HG02759 (cell line): ENCODE results near the gene MPHOSPH6.
"Not testable (repeated sequence)": the region's sequence is repeated elsewhere in the genome, so short reads cannot be mapped to it uniquely, and the experiment has no call there.

Experiments used
- ATAC-seq: cut with Tn5 transposase; IDR thresholded peaks from one replicate; pipeline ENCODE4 v1.9.1; 2021; ENCODE audit warnings: mild to moderate bottlenecking, moderate library complexity; ENCODE audit not compliant: unreplicated experiment

Gene MPHOSPH6

DNA sequence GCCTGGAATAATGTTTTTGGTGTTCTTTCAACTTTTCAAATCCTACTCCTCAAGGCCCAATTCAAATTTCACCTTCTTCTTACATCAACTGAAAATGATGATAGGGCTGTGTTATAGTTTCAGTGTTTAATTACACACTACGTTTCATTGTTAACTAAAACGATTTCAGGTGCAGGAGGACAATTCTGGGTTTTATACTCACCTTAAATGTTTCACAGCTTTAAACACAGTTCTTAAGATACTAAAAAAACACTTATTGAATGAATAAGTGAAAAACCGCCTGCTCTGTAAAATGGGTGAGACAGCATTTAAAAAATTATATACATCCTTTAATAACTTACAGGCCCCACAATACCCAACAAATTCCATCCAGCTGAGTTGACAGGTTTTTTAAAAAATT lies 6.2 kb upstream of the MPHOSPH6 start:
- ATAC-seq, result no peak

DNA sequence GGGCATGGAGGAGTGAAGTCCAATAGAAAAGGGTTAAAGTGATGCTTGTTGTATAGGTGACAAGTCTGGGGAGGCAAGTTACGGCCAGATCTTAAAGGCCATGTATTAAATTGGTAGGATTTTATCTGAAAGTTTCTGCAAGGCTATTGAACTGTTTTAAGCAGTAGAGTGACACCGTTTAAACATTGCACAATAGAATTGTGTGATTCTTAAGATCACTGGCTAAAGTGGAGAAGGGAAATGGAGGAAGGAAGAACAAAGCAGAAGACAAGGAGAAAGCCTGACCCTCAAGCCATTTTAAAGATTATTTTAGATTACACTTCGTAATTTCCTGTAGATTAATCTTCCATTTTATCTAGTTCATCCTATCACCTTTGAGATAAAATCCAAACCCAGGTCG lies 5.6 kb upstream of the MPHOSPH6 start:
- ATAC-seq, result no peak

DNA sequence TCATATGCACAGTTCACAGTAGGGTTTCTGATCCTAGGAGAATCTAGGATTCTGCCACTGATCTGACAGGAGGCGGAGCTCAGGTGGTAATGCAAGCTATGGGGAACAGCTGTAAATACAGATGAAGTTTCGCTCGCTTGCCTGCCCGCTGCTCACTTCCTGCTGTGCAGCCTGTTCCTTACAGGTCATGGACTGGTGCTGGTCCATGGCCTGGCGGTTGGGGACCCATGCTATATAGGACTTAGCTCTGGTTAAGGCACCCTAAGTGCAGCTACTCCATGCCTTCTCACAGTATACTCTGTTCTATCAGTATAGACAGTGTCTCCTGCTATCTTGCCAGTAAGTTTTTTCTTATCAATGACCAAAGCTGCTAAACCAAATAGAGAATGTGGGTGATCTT lies 2.4 kb downstream of the MPHOSPH6 start:
- ATAC-seq, result no peak

DNA sequence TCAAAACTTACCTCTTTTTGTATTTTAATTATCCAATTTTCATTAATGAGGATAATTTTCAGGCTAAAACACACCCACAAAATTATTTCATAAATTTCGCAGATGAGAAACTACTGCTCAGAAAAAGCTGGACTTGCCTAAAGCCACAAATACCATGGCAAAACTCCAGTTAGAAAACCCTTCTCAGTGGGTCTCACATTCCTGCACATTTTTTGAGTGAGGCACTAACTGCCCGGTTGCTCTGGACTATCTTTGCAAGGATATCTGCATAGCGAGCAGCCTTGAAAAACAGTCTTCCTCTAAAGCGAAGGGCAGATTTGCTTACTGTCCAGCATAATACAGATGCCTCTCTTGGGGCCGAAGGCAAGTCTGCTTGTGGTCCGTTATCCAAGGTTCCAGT lies 9.8 kb downstream of the MPHOSPH6 start:
- ATAC-seq, result no peak

DNA sequence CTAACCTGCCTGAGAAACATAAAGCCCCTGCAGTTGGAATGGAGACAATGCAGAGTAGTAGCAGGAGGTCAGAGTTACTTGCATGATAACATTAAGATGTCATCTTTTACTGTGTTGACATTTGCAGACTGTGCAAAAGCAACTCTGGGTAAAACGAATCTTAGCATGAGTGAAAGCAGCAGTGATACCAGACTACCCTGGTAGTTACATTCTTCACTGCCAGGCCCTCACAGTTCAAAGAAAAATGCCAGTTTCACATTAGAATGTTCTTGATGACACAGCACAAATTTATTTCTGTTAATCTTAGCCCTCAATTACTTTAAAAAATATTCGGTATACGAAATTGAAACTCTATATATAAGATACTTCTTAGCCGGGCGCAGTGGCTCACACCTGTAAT lies 12.2 kb downstream of the MPHOSPH6 start:
- ATAC-seq, result no peak

DNA sequence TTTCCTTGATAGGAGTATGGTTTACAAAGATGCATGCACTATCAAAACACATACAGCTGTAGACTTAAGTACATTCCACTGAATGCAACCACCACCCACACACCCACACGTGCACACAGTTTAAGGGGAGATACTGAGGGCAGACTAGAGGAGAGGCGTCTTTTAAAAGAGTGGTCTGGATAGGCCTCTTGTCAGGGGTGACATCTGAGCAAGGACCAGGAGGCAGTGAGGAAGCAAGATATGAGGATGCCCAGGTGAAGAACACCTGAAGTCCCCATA lies 12.6 kb downstream of the MPHOSPH6 start:
- no peak for ATAC-seq

DNA sequence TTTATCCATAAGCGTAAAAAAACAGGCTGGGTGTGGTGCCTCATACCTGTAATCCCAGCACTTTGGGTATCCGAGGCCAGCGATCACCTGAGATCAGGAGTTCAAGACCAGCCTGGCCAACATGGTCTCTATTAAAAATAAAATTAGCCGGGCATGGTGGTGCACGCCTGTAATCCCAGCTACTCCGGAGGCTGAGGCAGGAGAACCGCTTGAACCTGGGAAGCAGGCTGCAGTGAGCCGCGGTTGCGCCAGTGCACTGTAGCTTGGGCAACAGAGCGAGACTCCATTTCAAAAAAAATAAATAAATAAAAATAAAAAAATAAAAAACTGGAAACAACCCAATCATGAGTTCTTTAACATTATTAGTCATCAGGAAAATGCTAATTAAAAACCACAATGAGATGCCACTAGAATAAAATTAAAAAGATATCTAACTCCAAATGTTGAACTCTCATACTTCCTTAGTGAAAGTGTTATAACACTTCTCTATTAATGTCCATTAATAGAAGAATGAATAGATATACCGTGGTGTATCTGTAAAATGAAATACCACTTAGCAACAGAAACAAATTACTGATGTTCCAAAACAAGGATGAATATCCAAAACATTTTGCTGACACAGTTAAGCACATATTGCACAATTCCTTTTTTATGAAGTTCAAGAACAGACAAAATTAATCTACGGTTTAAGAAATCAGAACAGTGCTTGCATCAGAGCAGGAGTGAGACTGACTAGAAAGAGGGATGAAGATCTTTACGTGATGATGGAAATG lies 13.1 kb downstream of the MPHOSPH6 start:
- ATAC-seq, result no peak

DNA sequence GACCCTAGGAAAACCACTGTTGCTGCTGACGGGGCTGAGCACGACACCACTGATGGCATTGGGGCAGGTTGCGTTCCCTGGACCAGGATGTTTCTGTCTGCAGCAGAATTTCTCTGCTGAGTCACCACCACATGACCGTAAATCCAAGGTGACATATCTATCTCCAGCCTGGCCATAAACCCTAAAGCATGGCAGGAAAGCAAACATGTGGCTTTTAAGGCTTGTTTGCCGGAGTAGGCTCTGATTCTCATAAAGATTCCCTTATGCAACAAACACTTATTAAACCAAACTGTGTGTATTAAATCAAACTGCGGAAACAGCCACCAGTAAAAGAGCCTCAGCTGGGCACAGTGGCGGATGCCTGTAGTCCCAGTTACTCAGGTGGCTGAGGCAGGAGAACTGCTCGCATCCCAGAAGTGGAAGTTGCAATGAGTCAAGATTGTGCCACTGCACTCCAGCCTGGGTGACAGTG lies 17.3 kb downstream of the MPHOSPH6 start:
- ATAC-seq, result no peak

DNA sequence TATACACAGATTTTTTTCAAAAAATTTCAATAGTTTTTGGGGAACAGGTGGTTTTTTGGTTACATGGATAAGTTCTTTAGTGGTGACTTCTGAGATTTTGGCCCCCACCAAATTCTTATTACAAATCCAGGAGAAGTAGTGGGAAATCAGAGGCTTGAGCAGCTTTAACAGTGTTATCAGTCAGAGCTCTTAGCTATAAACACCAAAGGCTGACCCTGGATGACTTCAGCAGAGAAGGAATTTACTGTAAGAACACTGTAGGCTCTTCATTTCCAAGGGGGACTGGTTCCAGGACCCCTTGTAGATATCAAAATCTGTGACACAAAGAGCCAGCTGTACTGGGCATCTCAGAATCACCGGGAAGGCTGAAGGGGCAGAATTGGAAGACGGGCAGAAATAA lies 17.8 kb downstream of the MPHOSPH6 start:
- no peak for ATAC-seq

DNA sequence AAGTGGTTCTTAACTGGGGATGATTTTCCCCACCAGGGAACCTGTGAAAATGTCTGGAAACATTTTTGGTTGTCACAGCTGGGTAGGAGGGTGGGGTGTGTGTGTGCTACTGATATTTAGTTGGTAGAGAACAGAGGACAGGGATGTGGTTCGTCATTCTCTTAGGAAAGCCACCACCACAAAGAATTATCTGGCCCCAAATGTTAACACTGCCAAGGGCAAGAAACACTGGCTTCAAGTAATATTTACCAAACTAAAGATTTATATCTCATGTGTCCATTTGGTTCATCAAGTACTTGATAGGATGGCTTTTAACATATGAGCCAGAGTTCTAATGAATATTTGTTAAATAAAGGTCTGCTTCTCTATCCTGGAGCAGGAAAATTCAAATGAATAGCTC lies 19.5 kb downstream of the MPHOSPH6 start:
- no peak for ATAC-seq

DNA sequence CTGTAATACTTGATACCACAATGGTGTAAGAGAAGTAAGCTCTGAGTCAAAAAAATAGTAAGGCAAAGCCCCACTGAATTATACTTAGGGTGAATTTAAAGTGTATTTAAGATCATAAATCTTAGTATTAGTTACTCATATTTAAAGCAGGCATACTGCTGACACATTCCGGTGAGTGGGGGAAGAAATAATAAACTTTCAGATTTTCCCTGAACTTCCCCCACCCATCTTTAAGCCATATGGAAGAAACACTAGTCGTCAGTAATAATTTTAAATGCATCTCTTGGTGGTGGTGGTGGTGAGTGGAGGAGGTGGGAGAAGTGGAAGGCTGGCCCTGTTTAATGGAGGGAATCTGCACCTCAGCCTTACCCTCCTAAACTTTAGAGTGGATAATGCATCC lies 20.5 kb downstream of the MPHOSPH6 start:
- no peak for ATAC-seq

DNA sequence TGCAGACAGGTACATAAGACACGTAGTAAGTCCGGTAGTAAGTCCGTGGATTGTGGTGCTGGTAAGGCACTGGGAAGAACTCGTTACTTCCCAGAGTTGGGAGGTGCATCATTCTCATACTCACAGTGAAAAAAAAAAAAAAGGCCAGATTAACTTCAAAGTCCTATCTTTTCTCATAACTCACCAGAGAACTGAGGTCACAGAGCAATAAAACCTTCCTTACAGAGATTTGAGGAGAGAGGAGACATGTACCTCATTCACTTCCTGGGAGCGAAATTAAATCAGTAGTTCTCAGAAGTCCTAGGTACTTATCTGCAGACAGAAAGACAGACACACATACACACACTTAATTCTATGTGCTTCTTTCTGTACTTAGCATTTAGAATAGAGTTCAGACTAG lies 22.5 kb downstream of the MPHOSPH6 start:
- no peak for ATAC-seq

DNA sequence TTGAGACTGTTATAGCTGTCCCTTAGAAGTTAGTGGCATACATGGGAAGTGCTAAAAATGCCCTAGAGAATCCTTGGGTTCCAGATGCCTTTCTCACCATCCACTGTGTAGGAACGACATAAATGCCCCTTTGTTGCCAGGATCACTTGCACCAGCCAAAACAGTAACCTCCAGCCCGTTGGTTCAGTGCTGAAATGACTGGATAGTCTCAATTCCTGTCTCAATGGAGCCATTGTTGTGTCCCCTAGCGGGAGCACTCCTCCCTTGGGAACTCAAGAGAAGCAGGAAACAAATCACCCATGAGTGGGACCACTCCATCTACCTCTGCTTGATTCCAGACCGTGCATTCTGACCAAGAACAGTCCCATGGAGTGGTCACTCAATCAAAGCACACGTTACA lies 23.1 kb downstream of the MPHOSPH6 start:
- ATAC-seq, result no peak

DNA sequence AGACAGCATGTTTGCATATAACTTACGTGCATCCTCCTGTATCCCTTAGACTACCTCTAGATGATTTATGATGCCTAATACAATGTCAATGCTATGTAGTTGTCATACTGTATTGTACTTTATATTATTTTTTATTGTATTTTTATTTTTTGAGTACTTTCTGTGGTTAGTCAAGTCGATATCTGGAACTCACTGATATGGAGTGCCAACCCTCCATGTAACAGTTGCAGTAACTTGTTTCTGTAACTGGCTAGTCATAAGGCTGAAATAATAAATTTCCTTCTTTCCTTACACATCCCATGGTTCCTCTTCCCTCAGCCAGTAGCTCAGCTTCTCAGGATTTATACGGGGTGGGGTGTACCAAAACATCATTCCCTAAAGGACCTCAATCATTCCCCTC lies 23.5 kb downstream of the MPHOSPH6 start:
- ATAC-seq, result no peak

DNA sequence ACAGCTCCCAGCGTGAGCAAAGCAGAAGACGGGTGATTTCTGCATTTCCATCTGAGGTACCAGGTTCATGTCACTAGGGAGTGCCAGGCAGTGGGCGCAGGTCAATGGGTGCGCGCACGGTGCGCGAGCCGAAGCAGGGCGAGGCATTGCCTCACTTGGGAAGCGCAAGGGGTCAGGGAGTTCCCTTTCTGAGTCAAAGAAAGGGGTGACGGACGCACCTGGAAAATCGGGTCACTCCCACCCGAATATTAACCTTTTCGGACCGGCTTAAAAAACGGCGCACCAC lies 30.8 kb downstream of the MPHOSPH6 start:
- not testable (repeated sequence) for ATAC-seq

DNA sequence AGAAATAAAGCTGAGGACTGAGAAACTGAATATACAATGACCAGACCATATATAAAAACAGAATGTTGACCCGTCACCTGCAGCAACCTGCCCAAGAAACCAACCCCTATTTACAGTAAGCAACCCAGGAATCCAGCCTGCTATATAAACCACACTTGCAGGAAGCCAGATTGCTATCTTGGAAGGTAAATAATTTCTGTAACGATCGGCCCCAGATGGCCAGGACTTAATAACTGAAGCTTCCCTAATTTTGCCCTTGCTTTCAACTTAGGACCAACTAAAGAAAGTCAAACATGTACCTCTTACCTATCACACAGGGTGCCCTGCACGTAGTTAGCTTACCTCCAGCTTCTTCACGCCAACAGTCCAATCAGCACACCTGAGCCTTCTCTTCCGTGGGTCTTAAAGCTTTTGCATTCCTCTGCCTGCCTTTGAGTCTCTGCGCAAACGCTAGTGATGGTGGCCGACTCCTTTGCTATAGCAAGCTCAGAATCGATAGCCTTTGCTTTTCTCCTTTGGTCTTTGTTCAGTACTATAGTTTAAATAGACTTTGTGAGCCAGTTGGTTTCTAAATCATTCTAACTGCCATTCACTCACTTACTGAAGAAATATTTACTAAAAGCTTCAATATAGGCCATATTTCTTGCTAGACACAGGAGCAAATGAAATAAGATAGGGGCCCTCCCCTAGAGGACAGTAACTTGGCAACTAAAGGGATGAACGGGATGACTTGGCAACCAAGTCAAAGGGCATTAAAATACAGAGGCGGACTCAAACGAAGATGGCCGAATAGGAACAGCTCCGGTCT lies 31.3 kb downstream of the MPHOSPH6 start:
- no peak for ATAC-seq

DNA sequence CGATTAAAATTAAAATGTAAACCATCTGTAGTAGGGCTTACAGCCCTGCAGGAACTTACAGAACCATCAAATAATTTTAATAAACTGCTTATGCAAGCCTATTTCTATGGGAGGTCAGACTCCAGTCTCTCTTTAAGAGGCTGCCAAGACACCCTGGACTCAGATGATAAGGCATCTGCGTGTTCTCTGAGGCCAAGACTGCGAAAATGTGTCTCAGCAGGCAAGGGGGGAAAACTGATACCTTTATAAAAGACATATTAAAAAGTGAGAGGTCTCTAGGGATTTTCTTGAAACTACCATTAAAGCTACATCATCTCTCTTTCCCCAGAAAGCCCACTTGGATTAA lies 32.2 kb downstream of the MPHOSPH6 start:
- no peak for ATAC-seq

DNA sequence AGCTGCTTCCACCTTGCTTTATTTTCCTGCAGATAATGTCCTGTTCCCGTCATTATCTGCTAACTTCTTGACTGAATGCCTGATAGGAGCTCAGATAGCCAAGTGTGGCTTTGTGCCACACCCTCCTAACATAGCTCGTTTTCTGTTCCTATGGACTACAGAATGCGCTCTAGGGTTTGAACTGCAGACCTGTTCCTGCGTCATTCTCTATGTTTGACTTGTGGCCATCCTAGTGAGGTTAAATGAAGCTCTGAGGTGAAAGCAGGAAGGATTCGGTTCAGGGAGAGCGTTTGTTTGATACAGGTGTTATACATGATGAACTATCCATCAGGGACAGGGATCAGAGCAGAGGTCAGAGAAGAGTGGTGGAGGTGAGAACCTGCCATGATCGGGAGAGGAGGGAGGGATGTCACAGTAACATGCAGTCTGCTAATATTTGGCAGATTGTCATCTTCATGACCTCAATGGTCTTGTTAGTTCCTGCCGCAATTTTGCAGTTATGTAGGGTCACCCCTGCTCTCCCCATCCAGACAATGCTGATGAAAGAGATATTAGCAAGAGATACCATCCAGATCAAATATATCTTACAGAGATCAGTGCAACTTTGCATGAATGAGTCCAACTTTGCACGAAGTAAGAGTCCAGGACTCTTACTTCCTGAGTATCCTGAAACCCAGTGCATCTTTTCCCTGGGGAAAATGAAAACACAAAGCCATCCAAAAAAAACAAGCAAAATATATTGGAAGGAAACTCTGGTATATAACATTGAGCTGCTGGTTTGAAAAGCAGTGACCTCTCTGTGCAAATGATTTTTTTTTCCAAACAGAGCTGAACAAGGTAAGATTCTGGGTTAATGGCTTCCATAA lies 32.8 kb downstream of the MPHOSPH6 start:
- ATAC-seq, result no peak

DNA sequence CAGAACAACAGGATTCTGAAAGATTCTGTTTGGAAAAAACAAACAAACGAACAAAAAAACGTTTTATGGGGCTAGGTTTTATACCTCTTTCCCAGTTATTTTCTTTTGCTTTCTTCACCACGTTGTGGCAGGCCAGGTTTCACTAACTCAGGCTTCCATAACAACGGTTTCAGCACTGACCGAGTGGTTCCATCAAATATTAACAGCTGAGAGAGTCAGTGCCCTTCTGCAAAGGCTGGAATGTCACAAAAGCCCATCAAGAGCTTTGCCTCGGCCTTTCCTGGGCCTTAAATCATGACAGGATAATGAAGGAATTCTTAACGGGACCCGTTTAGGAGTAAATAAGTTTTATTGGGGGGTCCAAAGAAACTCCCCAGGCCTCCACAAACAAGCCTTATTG lies 34.2 kb downstream of the MPHOSPH6 start:
- ATAC-seq, result no peak

DNA sequence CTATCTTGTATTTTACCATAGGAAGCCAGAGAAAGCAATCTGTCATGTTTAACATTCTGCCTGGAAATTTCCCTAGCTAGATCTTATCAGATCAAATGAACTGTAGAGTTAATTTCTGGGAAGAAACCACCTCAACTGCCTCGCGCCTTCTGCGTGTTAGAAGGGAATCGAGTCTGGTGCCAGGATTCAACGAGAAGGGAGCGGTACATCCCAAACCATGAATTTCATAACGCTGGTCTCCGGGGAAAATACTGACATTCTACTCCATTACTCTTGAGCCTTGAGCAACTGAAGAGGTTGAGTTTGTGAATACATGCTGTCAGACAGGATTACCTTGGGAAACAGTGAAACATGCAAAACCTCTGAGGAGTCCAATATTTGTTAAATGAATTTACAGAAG lies 35.2 kb downstream of the MPHOSPH6 start:
- no peak for ATAC-seq

DNA sequence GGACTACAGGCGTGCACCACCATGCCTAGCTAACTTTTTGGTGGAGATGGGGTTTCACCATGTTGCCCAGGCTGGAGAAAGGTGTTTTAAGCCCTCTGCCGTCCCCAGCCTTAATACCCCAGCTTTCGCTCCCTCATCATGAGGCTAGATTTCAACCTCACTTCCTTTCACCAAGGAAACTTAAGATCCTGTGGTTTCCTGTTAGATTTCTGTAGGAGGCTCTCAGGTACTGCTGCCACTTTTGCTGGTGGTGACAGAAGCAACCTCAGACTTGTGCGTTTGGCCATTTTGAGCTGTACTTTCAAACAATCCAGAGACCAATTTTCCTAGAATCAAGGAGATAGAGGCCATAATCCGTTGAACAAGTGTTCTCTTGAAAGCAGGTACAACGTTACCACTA lies 36.2 kb downstream of the MPHOSPH6 start:
- ATAC-seq, result no peak

DNA sequence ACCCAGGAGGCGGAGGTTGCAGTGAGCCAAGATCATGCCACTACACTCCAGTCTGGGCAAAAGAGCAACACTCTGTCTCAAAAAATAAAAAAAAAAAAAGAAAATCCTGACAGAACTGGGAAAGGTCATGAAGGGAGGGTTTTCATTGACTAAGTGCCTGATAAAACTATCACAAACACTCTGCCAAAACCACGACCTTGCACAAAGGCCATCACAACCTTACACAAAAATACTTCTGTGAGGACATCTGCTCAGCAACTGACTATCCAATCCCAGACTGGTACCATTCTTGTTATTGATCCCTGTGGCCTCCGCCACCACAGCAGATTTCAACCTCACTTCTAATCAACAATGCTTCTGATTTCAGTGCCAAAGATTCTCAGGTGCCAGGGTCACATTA lies 40.1 kb downstream of the MPHOSPH6 start:
- no peak for ATAC-seq
